ENCODE measurements around the gene PRUNE2.

DNA sequence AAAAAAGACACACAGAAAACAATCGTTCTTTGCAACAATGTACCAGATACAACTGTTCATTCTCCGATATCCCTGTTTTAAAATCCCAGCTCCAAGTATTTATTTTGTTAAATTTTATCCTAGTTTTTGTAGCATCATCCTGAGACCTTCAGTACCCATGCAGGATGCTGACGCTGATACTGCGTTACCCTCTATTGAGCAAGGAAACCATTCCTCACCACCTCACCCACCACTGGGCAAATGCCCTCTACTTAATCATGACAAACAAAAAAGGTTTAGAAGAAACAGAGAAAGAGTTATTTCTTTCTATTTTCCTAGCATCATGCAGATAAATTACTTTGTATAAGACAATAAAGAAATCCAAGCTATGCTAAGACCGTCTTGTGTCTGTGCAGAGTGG is 277.8 kb downstream of the PRUNE2 start:
- TF ChIP-seq, protein P1, sequence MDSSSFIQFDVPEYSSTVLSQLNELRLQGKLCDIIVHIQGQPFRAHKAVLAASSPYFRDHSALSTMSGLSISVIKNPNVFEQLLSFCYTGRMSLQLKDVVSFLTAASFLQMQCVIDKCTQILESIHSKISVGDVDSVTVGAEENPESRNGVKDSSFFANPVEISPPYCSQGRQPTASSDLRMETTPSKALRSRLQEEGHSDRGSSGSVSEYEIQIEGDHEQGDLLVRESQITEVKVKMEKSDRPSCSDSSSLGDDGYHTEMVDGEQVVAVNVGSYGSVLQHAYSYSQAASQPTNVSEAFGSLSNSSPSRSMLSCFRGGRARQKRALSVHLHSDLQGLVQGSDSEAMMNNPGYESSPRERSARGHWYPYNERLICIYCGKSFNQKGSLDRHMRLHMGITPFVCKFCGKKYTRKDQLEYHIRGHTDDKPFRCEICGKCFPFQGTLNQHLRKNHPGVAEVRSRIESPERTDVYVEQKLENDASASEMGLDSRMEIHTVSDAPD (CRISPR knock-in tag; IDR thresholded peaks at IDR 0.05) = no peak
- TF ChIP-seq PRDM10 (CRISPR knock-in tag; IDR thresholded peaks at IDR 0.05; ENCODE audit: low read depth) (no peak), CEBPB (IDR thresholded peaks at IDR 0.05; ENCODE audit: borderline replicate concordance, low read depth, low read length) (no peak), ZNF274 (CRISPR knock-in tag; IDR thresholded peaks at IDR 0.05) (no peak), FOSL1 (CRISPR knock-in tag; IDR thresholded peaks at IDR 0.05; ENCODE audit: borderline replicate concordance) (no peak), POLR2AphosphoS5 (IDR thresholded peaks at IDR 0.05; ENCODE audit: low read depth, low read length) (no peak), REPIN1 (CRISPR knock-in tag; IDR thresholded peaks at IDR 0.05; ENCODE audit: borderline replicate concordance, low read depth) (no peak), CBX5 (CRISPR knock-in tag; IDR thresholded peaks at IDR 0.05; ENCODE audit: borderline replicate concordance) (no peak), KAT7 (CRISPR knock-in tag; IDR thresholded peaks at IDR 0.05; ENCODE audit: borderline replicate concordance) (no peak), IKZF1 (IDR thresholded peaks at IDR 0.05) (no peak)
- TF ChIP-seq, protein P2, sequence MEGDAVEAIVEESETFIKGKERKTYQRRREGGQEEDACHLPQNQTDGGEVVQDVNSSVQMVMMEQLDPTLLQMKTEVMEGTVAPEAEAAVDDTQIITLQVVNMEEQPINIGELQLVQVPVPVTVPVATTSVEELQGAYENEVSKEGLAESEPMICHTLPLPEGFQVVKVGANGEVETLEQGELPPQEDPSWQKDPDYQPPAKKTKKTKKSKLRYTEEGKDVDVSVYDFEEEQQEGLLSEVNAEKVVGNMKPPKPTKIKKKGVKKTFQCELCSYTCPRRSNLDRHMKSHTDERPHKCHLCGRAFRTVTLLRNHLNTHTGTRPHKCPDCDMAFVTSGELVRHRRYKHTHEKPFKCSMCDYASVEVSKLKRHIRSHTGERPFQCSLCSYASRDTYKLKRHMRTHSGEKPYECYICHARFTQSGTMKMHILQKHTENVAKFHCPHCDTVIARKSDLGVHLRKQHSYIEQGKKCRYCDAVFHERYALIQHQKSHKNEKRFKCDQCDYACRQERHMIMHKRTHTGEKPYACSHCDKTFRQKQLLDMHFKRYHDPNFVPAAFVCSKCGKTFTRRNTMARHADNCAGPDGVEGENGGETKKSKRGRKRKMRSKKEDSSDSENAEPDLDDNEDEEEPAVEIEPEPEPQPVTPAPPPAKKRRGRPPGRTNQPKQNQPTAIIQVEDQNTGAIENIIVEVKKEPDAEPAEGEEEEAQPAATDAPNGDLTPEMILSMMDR (CRISPR knock-in tag; IDR thresholded peaks at IDR 0.05) = no peak
- TF ChIP-seq, protein P3, sequence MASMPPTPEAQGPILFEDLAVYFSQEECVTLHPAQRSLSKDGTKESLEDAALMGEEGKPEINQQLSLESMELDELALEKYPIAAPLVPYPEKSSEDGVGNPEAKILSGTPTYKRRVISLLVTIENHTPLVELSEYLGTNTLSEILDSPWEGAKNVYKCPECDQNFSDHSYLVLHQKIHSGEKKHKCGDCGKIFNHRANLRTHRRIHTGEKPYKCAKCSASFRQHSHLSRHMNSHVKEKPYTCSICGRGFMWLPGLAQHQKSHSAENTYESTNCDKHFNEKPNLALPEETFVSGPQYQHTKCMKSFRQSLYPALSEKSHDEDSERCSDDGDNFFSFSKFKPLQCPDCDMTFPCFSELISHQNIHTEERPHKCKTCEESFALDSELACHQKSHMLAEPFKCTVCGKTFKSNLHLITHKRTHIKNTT (CRISPR knock-in tag; IDR thresholded peaks at IDR 0.05) = no peak

Measured in HepG2 (cell line).